ENCODE measurements around the gene SETD6. TPM values are rescaled to one million over a fixed set of nuclear protein-coding genes. Genes with fewer than 3 reads are reported as not detected.

The SETD6 gene
- total and polyA plus RNA-seq, 2 of the 8 experiments (the other 6 are each of a cell fraction or from before 2014, with no cell fraction given): 25.3 to 40.5 TPM

DNA sequence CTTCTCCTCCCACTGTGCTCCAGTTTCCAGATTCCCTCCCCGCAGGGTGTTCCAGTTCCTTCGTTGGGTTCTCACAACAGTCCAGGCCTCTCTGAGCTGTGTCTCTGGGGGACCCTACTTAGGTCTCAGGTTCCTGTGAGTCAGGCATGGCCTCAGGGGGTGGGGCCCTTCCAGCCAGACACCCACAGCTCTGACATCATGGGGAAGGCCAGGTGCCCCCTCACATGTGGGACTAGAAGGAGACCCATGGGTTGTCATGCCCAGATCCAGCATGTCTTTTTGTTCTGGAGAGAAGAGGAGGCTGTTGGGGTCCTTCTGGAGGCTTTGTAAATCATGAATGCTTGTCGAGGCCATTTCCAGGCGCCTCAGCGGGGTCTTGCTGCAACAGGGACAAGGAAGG lies 47.4 kb upstream of the SETD6 start:
- Histone ChIP-seq H3K9ac (replicated peaks in 1 of 4; ENCODE audit: extremely low read depth in 1 of 4, low read depth in 3 of 4, low read length in 3 of 4) (no peak overlapping the region), H2BK120ac (replicated peaks; ENCODE audit: low read depth, low read length) (no peak overlapping the region), H3K14ac (ENCODE audit: insufficient read length) (no peak overlapping the region), H4K8ac (ENCODE audit: extremely low read depth, insufficient read depth, low read length) (no peak overlapping the region), H3K4me3 (ENCODE audit: extremely low read depth in 1 of 4, insufficient read depth in 2 of 4, low read depth in 3 of 4, low read length in 4 of 4) (no peak overlapping the region), H3K56ac (replicated peaks; ENCODE audit: insufficient read length, low read depth, low read length) (no peak overlapping the region), H3K9me3 (ENCODE audit: insufficient read depth in 2 of 2, low read depth in 1 of 2, low read length in 1 of 2) (no peaks in the 10 kb centered on the region), H2BK12ac (ENCODE audit: low read depth, low read length) (no peak overlapping the region), H3K4me2 (ENCODE audit: insufficient read depth in 1 of 2, low read depth in 2 of 2, low read length in 2 of 2) (no peak overlapping the region), H3K4ac (replicated peaks; ENCODE audit: insufficient read length, low read depth, low read length) (no peak overlapping the region), H4K91ac (replicated peaks; ENCODE audit: insufficient read length, low read length) (no peak overlapping the region), H2AK5ac (ENCODE audit: low read depth, low read length) (no peak overlapping the region), H3K27ac (ENCODE audit: low read depth, low read length) (no peak overlapping the region), H4K5ac (ENCODE audit: insufficient read length, low read depth, low read length) (no peak overlapping the region), H2BK5ac (ENCODE audit: low read depth, low read length) (no peak overlapping the region), H3K79me1 (ENCODE audit: low read depth, low read length) (no peaks in the 10 kb centered on the region), H2AFZ (ENCODE audit: low read length) (no peak overlapping the region), H3K79me2 (ENCODE audit: control insufficient read depth in 1 of 2, insufficient read depth in 2 of 2, low read length in 2 of 2) (no peaks in the 10 kb centered on the region), H2BK20ac (ENCODE audit: low read length) (no peak overlapping the region), H3K18ac (ENCODE audit: extremely low read depth, low read length) (no peak overlapping the region), H2BK15ac (ENCODE audit: low read length) (no peak overlapping the region), H3K4me1 (replicated peaks in 1 of 4; ENCODE audit: control insufficient read depth in 3 of 4, insufficient read depth in 4 of 4, low read length in 3 of 4) (peaks cover 4 to 23% (median 12%) of the 10 kb centered on the region in 4 experiments), H3K23ac (ENCODE audit: insufficient read length) (no peak overlapping the region), H3K23me2 (ENCODE audit: low read depth, low read length) (peaks cover 17% of the 10 kb centered on the region), H3K27me3 (replicated peaks in 1 of 4; ENCODE audit: control insufficient read depth in 3 of 4, extremely low read depth in 1 of 4, insufficient read depth in 3 of 4, low read length in 3 of 4) (peaks cover 25 to 42% (median 39%) of the 10 kb centered on the region in 4 experiments), H3K36me3 (ENCODE audit: control insufficient read depth in 2 of 4, insufficient read depth in 4 of 4, low read length in 3 of 4) (peaks cover 0 to 3% (median 0%) of the 10 kb centered on the region in 4 experiments; a peak in 1 of 8 replicates), H4K20me1 (replicated peaks in 1 of 2; ENCODE audit: control insufficient read depth in 1 of 2, insufficient read depth in 2 of 2, low read length in 2 of 2) (no peaks in the 10 kb centered on the region)
- no peak for FAIRE-seq
- 92% methylated on average over 5 of the region's 5 CpGs; no CpG with 5 or more reads in 1 of the 2 experiments for WGBS, 2 experiments (ENCODE audit: extremely low coverage in 1 of 2, insufficient coverage in 1 of 2, insufficient read length in 1 of 2, insufficient replicate concordance in 2 of 2, low coverage in 1 of 2, low lambda C conversion rate in 2 of 2, missing lambda C conversion rate in 1 of 2)
- DNase-seq (ENCODE audit: low read depth in 1 of 2, low spot score in 2 of 2): no peak
- ChIA-PET POLR2A (ENCODE audit: partially characterized antibody) (no interaction called here), CTCF (ENCODE audit: partially characterized antibody) (interaction anchor here (0.9 to 1.8 kb wide), 4 partner anchors 19 to 169 kb away, joined by 3 to 5 read pairs (median 4); no protein-coding TSS in a partner anchor)
- TF ChIP-seq, protein P1, sequence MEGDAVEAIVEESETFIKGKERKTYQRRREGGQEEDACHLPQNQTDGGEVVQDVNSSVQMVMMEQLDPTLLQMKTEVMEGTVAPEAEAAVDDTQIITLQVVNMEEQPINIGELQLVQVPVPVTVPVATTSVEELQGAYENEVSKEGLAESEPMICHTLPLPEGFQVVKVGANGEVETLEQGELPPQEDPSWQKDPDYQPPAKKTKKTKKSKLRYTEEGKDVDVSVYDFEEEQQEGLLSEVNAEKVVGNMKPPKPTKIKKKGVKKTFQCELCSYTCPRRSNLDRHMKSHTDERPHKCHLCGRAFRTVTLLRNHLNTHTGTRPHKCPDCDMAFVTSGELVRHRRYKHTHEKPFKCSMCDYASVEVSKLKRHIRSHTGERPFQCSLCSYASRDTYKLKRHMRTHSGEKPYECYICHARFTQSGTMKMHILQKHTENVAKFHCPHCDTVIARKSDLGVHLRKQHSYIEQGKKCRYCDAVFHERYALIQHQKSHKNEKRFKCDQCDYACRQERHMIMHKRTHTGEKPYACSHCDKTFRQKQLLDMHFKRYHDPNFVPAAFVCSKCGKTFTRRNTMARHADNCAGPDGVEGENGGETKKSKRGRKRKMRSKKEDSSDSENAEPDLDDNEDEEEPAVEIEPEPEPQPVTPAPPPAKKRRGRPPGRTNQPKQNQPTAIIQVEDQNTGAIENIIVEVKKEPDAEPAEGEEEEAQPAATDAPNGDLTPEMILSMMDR (IDR thresholded peaks at IDR 0.05; ENCODE audit: control extremely low read depth in 1 of 3, insufficient read depth in 1 of 3, low read depth in 1 of 3, low read length in 3 of 3): no peak
- no peak for TF ChIP-seq CHD2 (IDR thresholded peaks at IDR 0.05; ENCODE audit: low read length)
- TF ChIP-seq EP300 (IDR thresholded peaks at IDR 0.05; ENCODE audit: borderline replicate concordance in 1 of 2, low read depth in 2 of 2, low read length in 2 of 2): no peak
- TF ChIP-seq SP4 (IDR thresholded peaks at IDR 0.05; ENCODE audit: low read length): no peak
- TF ChIP-seq SIN3A (conservative IDR thresholded peaks at IDR 0.05 in 1 of 2, IDR thresholded peaks at IDR 0.05 in 1 of 2; ENCODE audit: low read depth in 1 of 2, low read length in 2 of 2): no peak
- TF ChIP-seq HDAC6 (IDR thresholded peaks at IDR 0.05; ENCODE audit: low read depth, low read length): no peak
- no peak for TF ChIP-seq GTF2F1 (IDR thresholded peaks at IDR 0.05; ENCODE audit: borderline replicate concordance, low read depth, low read length)
- no peak for TF ChIP-seq CTBP2 (IDR thresholded peaks at IDR 0.05; ENCODE audit: borderline replicate concordance, insufficient read depth, insufficient read length, low read length)
- TF ChIP-seq, protein P2, sequence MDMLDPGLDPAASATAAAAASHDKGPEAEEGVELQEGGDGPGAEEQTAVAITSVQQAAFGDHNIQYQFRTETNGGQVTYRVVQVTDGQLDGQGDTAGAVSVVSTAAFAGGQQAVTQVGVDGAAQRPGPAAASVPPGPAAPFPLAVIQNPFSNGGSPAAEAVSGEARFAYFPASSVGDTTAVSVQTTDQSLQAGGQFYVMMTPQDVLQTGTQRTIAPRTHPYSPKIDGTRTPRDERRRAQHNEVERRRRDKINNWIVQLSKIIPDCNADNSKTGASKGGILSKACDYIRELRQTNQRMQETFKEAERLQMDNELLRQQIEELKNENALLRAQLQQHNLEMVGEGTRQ (IDR thresholded peaks at IDR 0.05; ENCODE audit: low read length): no peak
- no peak for TF ChIP-seq SP2 (IDR thresholded peaks at IDR 0.05; ENCODE audit: low read length)
